Ishikawa (cell line): ENCODE data around the gene DAW1.

Source experiments
- CEBPB ChIP-seq: IDR thresholded peaks from 2 replicates; pipeline ENCODE4 v1.6.1; 2012
- CREB1 ChIP-seq: IDR thresholded peaks from 2 replicates; pipeline ENCODE4 v1.6.1; 2012; ENCODE audit warnings: low read depth
- EGR1 ChIP-seq: IDR thresholded peaks from 2 replicates; pipeline ENCODE4 v1.6.1; 2012
- EP300 ChIP-seq: IDR thresholded peaks from 2 replicates; pipeline ENCODE4 v1.6.1; 2012; ENCODE audit warnings: borderline replicate concordance
- NFIC ChIP-seq: IDR thresholded peaks from 2 replicates; pipeline ENCODE4 v1.6.1; 2012
- RAD21 ChIP-seq: IDR thresholded peaks from 2 replicates; pipeline ENCODE4 v1.6.1; 2012; ENCODE audit warnings: low read depth
- REST ChIP-seq: IDR thresholded peaks from 2 replicates; pipeline ENCODE4 v1.6.1; 2012; ENCODE audit warnings: low read depth, mild to moderate bottlenecking
- TAF1 ChIP-seq: IDR thresholded peaks from 2 replicates; pipeline ENCODE4 v1.6.1; 2012; ENCODE audit warnings: low read depth, mild to moderate bottlenecking
- TEAD4 ChIP-seq: IDR thresholded peaks from 2 replicates; pipeline ENCODE4 v1.6.1; 2012
- USF1 ChIP-seq: IDR thresholded peaks from 2 replicates; pipeline ENCODE4 v1.6.1; 2012
- YY1 ChIP-seq: IDR thresholded peaks from 2 replicates; pipeline ENCODE4 v1.6.1; 2012; ENCODE audit warnings: low read depth
- ZBTB7A ChIP-seq: IDR thresholded peaks from 2 replicates; pipeline ENCODE4 v1.6.1; 2012; ENCODE audit warnings: low read depth
- TF ChIP-seq, protein P1 (sequence below): IDR thresholded peaks from 2 replicates; pipeline ENCODE4 v1.6.1; 2012

DNA sequence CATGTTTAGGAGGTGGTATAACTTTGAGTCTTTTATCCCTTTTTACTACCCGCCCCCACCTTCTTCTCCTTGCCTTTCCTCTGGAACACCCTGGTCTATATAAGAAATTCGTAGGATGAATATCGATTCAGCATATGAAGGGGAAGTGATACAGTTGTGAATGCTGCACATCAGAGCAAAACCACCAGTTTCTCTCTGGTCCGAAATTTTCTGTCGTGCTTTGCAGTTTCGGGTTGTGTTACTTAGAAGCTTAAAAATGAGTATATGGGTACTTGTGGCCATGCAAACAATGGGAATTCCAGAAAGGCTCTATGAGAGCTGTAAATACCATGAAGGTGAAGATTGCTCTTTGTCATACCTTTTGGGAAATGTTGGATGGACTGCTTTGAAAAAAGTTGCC lies 60.6 kb downstream of the DAW1 start:
- TF ChIP-seq REST (no peak), YY1 (no peak), CEBPB (no peak), TEAD4 (no peak), RAD21 (no peak), EGR1 (no peak), TAF1 (no peak), CREB1 (no peak), NFIC (no peak), ZBTB7A (no peak), USF1 (no peak), EP300 (no peak)
- TF ChIP-seq, protein P1, sequence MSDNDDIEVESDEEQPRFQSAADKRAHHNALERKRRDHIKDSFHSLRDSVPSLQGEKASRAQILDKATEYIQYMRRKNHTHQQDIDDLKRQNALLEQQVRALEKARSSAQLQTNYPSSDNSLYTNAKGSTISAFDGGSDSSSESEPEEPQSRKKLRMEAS: no peak
